GM20431 (cell line): ENCODE data around the gene MEIOB.

Experiments
- in situ Hi-C: fragments of 300-500 bp; cut with MseI, MboI; formaldehyde crosslinking; loops from one replicate; pipeline ENCODE4 v1.15.0; 2020; ENCODE audit warnings: low sequenced_read_pairs; ENCODE audit not compliant: unreplicated experiment

Gene MEIOB

DNA sequence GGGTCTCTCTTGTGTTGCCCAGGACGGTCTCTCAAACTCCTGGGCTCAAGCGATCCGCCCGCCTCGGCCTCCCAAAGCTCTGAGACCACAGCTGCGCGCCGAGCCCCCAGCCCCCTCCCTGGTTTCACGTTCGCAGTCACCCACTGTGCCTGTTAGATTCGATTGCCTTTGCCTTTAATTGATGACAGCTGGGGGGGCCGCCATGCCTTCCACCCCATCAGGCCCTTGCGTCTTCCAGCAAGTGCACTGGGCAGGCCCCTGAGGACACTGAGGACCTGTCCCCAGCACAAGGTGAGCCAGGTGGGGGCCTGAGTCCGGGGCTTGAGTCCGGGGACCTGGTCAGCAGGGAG is 81.7 kb downstream of the MEIOB start:
- in situ Hi-C loops, result no loop called here

DNA sequence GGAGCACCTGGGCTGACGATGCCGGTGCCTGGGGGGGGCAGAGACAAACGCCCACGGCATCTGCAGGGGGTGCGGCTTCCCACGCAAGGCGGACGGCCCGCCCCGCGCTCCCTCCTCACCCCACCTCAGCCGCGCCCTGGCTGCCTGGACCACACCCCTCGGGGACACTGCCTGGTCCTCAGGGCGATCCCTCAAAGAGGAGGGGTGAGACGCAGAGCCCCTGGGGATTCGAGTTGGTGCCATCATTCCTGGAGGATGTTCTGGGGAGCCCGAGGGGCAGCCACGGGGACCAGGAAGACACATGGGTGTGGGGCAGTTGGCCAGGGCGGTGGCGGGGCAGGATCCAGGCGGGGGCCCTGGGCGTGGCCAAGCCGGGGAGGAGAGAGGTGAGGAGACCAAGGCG is 82.3 kb downstream of the MEIOB start:
- in situ Hi-C loops, result no loop called here

DNA sequence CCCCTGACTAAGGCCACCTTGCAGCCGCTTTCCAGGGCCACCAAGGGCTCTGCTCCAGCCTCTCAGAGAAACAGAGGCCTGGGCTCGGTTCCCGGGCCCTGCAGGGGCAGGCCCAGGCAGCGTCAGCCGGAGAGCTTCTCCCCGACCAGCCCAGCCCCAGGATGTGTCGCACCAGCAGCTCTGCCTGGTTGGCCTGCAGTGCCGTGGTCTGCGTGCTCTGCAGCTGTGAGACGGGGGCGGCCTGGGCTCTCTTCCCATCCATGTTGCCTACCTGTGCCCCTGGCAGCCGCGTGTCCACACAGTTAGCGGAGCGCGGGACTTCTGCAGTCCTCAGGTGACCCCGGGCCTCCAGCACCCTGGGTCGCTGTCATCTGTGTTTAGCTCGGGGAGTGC is 83.3 kb downstream of the MEIOB start:
- in situ Hi-C loops, result no loop called here

DNA sequence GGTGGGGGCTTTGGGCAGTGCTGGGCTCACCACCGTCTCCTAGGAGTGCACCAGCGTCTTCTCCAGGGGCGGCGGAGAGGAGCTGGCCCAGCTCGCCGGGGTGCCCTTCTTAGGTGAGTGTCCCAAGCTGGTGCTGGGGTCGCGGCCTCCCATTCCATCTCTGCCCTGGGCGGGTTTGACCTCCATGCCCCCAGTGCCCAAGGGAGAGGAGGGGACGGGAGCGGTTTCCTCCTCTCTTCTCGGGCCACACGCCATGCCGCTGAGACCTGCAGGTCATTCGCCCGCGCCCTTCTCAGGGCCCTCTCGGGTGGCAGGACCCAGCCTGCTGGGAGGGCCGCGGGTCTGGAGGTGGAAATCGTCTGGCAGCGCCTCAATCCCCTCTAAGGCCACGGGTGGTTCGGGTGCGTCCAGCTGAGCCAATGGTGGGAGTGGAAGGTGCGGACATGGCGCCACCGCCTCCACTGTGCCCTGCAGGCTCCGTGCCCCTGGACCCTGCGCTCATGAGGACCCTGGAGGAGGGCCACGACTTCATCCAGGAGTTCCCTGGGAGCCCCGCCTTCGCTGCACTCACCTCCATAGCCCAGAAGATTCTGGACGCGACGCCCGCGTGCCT is 83.8 kb downstream of the MEIOB start:
- in situ Hi-C loops, result no loop called here

DNA sequence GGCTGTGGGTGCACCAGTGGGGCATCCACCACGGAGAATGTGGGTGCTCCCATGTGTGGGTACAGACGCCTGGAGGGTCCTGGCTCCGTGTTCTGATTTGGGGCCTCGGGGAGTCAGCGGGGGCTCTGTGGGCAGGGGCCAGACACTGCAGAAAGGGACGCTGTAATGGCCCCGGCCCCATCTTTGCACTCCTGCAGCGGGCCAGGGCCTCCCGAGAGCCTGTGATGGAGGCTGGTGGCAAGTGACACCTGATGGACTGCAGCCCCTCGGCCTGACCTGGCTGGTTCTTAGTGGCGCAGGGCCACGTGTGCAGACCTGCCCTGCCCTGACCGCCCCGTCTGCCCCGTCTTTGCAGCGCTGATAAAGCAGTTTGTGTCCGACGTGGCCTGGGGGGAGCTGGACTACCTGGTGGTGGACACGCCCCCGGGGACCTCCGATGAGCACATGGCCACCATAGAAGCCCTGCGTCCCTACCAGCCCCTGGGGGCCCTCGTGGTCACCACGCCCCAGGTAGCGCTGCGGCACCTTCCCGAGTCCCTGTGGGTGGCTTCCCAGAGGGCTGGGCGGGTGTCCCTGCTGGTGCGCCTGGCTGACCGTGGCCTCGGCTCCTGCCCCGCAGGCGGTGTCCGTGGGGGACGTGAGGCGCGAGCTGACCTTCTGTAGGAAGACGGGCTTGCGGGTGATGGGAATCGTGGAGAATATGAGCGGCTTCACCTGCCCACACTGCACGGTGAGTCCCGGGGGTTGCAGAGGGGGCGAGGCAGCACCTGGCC is 84.5 kb downstream of the MEIOB start:
- in situ Hi-C loops, result no loop called here

DNA sequence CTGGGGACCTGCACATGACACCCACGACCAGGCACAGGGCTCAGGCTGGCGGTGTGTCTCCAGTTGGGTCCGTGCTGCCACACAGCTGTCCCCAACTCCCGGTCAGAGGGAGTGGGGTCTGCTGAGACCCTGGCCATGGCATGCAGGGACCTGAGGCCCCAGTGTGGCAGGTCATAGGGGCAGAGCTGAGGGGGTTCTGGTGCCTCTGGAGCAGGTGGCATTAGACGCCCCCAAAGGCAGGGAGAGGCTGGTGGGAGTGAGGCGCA is 85.0 kb downstream of the MEIOB start:
- in situ Hi-C loops, result no loop called here

DNA sequence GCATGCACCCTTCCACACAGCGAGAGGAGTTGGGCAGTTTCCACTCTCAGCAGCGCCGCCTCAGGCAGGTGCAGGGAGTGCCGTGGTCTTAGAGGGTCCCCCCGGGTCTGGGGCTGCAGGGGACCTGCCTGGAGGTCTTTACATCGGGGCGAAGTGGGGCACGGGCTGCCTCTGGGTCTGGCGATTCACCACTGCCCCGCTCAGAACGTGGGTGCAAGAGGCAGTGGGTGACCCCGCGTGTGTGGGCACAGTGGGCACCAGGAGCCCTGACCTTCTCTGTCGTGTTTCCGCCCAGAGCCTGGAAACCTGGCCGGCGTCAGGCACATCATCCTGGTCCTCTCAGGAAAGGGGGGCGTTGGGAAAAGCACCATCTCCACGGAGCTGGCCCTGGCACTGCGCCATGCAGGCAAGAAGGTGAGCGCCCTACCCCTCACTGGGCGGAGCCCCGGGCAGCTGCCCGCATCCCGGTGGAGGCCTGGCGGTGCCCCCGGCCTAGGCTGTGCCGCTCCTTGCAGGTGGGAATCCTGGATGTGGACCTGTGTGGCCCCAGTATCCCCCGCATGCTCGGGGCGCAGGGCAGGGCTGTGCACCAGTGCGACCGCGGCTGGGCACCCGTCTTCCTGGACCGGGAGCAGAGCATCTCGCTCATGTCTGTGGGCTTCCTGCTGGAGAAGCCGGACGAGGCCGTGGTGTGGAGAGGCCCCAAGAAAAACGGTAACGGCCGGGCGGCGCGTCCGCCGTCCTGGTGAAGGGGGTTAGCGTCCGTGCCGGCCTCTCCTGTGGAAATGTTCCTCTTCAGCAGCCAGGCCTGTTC is 85.5 kb downstream of the MEIOB start:
- in situ Hi-C loops, result no loop called here

DNA sequence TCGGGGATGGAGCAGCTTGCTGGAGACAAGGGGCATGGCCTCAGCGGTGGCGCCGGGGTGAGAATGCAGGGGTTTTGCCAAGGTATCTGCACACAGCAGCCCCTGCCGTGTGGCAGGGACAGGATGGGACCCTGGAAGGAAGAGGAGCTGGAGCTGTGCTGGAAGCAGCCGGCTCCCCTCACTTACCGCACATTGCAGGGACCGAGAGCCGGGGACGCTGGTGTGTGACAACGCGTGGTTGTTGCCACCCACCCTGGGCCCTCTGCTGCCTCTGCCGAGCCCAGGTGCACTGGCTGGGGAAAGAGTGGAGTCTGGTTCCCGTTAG is 86.2 kb downstream of the MEIOB start:
- in situ Hi-C loops, result no loop called here

DNA sequence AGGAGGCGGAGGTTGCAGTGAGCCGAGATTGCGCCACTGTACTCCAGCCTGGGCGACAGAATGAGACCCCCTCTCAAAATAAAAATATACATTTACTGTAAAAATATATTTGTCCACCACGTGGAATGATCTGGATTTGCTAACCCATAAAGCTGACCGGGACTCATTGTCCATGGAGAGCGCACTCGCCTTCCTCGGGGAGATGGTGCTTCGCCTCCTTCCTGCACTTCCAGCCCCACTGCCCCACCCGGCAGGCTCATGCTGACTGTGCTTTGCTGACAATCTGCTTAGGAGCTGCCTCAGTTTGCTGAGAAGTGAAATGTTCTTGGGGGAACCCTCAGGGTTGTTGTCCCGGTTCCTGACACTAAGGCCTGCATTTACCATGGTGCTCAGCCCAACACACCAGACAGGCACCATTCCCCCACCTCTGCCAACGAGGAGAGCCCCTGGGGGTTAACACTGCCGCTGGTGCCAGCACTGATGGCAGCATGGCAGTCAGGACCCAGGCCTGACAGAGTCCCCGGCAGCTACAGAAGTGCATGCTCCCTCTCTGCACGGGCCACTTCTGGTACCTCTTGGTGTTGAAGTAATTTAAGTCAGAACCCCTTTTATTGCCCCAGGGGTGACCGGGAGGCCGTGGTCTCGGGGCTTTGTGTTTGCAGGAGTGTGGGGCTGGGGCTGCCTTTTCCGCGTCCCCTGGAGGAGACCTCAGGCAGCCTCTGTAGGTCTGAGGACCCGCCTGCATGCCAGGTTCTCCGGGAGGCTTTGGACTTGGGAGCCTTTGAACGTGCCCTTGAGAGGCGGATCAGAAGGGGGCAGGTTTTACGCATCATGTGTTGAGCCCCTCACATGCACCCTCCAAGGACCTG is 86.8 kb downstream of the MEIOB start:
- in situ Hi-C loops, result no loop called here
